WI38 (cell line): ENCODE data around the gene GLIPR2.
"Not testable (repeated sequence)": the region's sequence is repeated elsewhere in the genome, so short reads cannot be mapped to it uniquely, and the experiment has no call there.

Source experiments
- H3K4me3 ChIP-seq: 2 replicates; pipeline ENCODE4 v1.5.1; 2011; ENCODE audit warnings: low read depth, mild to moderate bottlenecking, control low read depth, low read length
- TF ChIP-seq, protein P1 (sequence below): IDR thresholded peaks from 2 replicates; pipeline ENCODE4 v1.5.1; 2012; ENCODE audit warnings: low read depth, mild to moderate bottlenecking, control low read depth, low read length

GLIPR2 gene

DNA sequence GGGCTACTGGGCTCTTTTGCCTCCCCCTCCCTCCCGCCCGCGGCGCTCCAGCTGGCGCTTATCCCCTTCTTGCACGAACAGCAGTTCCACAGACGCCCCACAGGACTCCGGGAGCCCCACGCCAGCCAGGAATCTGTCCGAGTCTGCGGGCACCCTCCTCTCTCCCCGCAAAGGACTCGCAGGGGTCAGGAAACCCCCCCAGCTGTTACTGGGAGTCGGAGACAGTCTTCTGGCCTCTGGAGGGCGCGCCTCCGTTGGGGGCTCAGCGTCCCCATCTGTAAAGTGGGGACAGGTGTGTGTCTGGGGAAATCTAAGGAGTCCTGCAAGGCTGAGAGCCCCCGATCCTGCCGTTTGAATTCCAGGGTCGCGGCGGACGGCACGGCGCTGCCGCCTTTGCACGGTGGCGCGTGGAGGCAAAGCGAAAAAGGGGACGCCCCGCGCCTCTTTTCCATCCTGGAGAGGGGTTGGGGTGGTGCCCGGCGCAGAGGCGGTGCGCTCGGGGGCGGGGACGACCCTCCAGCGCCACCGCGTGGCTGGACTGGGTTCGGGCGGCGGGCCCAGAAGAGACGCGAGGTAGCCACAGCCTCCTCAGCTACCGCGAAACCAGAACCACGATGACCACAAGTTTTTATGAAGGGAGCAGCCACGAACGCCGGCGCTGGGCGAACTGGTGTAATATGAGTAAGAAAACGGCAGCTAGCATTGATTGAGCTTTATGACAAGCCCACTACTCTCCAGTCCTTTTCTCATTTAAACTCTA is 29.8 kb downstream of the GLIPR2 start:
- H3K4me3 ChIP-seq: peak overlapping the region; percentile 36
- TF ChIP-seq, protein P1, sequence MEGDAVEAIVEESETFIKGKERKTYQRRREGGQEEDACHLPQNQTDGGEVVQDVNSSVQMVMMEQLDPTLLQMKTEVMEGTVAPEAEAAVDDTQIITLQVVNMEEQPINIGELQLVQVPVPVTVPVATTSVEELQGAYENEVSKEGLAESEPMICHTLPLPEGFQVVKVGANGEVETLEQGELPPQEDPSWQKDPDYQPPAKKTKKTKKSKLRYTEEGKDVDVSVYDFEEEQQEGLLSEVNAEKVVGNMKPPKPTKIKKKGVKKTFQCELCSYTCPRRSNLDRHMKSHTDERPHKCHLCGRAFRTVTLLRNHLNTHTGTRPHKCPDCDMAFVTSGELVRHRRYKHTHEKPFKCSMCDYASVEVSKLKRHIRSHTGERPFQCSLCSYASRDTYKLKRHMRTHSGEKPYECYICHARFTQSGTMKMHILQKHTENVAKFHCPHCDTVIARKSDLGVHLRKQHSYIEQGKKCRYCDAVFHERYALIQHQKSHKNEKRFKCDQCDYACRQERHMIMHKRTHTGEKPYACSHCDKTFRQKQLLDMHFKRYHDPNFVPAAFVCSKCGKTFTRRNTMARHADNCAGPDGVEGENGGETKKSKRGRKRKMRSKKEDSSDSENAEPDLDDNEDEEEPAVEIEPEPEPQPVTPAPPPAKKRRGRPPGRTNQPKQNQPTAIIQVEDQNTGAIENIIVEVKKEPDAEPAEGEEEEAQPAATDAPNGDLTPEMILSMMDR: peak; percentile 79

DNA sequence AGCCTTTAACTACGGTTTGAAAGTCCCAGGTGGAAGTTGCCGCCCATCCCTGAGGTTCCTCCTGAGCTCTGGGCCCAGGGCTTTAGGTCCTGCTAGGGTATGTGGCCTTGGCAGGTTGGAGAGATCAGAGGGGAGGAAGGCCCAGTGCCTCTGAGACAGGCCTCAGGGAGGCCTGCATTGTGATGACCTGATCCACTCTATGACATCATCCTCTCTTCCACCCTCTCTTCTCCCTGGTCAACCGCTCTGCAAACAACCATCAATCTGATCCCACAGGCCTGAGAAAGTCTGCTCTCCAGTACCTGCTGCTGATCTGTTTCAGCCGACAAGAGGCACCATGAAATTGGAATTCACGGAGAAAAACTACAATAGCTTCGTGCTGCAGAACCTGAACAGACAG is 32.6 kb downstream of the GLIPR2 start, which contains the start of gene CCIN:
Gene CCIN (plus strand): TSS at position 223 of the 400 bp plus-strand sequence. CDS start 115 bp downstream, at position 338.
- TF ChIP-seq, protein P1: no peak
- H3K4me3 ChIP-seq: no peak within 1 kb of the TSS

DNA sequence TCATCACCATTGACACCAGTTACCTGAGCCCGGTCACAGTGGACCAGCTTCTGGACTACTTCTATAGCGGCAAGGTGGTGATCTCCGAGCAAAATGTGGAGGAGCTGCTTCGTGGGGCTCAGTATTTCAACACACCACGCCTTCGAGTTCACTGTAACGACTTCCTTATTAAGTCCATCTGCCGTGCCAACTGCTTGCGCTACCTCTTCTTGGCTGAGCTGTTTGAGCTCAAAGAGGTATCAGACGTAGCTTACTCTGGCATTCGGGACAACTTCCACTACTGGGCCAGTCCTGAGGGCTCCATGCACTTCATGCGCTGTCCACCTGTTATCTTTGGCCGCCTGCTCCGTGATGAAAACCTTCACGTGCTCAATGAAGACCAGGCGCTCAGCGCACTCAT is 33.2 kb downstream of the GLIPR2 start:
- no peak overlapping the region for H3K4me3 ChIP-seq

DNA sequence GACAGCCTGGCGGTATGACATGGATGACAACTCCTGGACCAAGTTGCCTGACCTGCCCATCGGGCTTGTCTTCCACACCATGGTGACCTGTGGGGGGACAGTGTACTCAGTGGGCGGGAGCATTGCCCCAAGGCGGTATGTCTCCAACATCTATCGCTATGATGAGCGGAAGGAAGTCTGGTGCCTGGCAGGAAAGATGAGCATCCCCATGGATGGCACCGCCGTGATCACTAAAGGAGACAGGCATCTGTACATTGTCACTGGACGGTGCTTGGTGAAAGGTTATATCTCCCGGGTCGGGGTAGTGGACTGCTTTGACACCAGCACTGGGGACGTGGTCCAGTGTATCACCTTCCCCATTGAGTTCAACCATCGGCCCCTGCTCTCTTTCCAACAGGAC is 34.0 kb downstream of the GLIPR2 start:
- TF ChIP-seq, protein P1: no peak
- H3K4me3 ChIP-seq: no peak overlapping the region

More for the DNA sequence above, 33.2 kb downstream of the GLIPR2 start:
- TF ChIP-seq, protein P1: no peak

DNA sequence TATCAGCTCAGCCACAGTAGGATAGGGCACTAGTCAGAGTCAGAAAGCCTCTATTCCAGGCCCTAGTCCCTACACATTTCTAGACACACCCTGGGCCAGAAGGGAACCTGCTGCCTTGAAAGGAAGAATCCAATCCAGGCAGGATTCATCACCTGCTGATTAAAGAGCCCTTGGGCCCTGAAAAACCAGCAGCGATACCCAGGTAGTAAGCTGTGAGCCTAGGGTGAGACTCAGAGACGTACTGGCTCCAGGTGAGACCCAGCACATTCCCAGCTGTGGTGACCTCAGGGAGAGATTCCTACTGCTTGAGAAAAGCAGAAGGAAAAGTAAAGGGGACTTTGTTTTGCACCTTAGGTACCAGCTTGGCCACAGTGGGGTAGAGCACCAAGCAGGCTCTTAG is 37.3 kb downstream of the GLIPR2 start:
- TF ChIP-seq, protein P1: no peak
- H3K4me3 ChIP-seq: no peak overlapping the region

DNA sequence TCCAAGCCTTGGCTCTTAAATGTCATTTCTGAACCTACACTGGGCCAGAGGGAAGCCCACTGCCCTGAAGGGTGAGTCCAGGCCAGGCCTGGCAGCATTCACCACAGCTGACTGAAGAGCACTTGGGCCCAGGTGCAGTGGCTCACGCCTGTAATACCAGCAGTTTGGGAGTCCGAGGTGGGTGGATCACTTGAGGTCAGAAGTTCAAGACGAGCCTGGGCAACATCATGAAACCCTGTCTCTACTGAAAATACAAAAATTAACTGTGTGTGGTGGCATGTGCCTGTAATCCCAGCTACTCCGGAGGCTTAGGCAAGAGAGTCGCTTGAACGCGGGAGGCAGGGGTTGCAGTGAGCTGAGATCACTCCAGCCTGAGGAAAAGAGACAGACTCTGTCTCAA is 37.7 kb downstream of the GLIPR2 start:
- TF ChIP-seq, protein P1: no peak

DNA sequence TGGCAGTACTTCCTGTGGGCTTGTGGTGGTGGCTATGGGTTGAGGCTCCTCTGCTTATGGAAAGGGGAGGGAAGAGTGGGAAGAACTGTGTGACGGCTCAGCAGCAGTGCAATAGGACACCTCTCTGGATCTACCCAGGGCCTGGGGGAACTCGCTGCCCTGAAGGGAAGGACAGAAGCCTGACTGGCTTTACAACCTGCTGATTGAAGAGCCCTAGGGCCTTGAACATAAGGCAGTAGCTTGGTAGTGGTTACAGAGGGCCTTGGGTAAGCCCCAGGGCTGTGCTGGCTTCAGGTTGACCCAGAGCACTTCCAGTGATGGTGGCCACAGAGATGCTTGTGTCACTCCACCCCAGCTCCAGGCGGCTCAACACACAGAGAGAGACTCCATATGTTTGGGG is 38.2 kb downstream of the GLIPR2 start:
- no peak overlapping the region for H3K4me3 ChIP-seq
- TF ChIP-seq, protein P1: no peak

More for the DNA sequence above, 37.7 kb downstream of the GLIPR2 start:
- H3K4me3 ChIP-seq: no peak overlapping the region

DNA sequence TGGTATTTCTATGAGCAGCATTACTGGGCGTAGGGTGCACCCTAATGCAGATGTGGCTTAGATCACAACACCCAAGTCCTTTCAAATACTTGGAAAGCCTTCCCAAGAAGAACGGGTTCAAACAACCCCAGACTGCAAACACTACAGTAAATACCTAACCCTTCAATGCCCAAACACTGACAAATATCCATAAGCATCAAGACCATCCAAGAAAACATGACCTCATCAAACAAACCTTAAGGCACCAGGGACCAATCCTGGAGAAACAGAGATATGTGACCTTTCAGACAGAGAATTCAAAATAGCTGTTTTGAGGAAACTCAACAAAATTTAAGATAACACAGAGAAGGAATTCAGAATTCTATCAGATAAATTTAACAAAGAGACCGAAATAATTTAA is 38.7 kb downstream of the GLIPR2 start:
- H3K4me3 ChIP-seq: not testable (repeated sequence)

DNA sequence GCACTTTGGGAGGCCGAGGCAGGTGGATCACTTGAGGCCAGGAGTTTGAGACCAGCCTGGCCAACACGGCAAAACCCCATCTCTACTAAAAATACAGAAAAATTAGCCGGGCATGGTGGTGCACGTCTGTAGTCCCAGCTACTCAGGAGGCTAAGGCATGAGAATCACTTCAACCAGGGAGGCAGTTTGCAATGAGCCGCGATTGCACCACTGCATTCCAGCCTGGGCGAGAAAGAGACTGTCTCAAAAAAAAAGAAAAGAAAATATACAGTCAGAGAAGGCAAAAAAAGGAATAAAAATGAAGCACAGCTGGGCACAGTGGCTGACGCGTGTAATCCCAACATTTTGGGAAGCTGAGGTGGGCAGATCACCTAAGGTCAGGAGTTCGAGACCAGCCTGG is 40.0 kb downstream of the GLIPR2 start:
- H3K4me3 ChIP-seq: not testable (repeated sequence)
